PFSK-1 (cell line): ENCODE data around the gene VOPP1.

Experiments
- FOXP2 ChIP-seq: optimal IDR thresholded peaks from 2 replicates; pipeline ENCODE3; 2011; ENCODE audit warnings: borderline replicate concordance, control low read depth, inconsistent platforms; ENCODE audit not compliant: insufficient read depth; ENCODE audit errors: extremely low read length, extremely low read depth
- POLR2AphosphoS5 ChIP-seq: IDR thresholded peaks from 2 replicates; pipeline ENCODE4 v1.6.1; 2012; ENCODE audit warnings: low read depth, mild to moderate bottlenecking, control low read depth, low read length, moderate library complexity
- SIN3A ChIP-seq: IDR thresholded peaks from 2 replicates; pipeline ENCODE4 v1.6.1; 2012; ENCODE audit warnings: mild to moderate bottlenecking, low read length, moderate library complexity, borderline replicate concordance; ENCODE audit not compliant: insufficient read depth
- TAF1 ChIP-seq: IDR thresholded peaks from 2 replicates; pipeline ENCODE4 v1.6.1; 2012; ENCODE audit warnings: low read length, control low read depth, borderline replicate concordance; ENCODE audit not compliant: insufficient read depth
- TF ChIP-seq, protein P1 (sequence below), 2 experiments: IDR thresholded peaks; 2 replicates each; pipeline versions ENCODE4 v1.6.1 to v1.8.0; 2011 to 2012; ENCODE audit warnings: low read depth in 2 of 2, low read length in 2 of 2, control low read depth in 1 of 2, inconsistent platforms in 1 of 2, mild to moderate bottlenecking in 1 of 2, moderate library complexity in 1 of 2; ENCODE audit not compliant: insufficient read depth in 1 of 2

The VOPP1 gene

DNA sequence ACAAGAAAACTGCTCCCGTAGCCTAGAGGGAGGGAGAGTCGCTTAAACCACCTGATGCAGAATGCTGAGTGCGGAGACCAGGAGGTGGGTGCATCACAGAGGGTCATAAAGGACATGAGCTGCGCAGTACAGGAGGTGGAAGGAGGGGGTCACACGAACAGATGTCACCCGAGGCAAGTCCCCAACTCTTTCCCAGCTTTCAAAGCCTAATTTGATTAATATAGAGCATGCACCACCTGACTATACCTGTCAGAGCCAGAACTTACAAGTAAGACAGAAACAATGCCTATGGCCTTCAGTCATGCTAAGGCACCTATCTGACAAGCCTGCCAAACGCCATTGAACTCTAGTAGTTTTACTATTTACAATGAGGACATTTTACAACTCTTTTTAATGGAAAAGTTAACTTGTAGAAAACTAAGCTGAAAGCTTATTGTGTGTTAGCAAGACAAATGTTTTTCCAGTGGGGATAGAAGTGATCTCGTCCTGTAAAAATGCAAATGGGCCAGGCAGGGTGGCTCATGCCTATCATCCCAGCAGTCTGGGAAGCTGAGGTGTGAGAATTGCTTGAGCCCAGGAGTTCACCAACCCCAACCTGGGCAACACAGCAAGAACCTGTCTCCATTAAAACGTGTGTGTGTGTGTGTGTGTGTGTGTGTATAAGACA, 1.1 kb upstream of the VOPP1 start:
- TF ChIP-seq SIN3A (no peak), FOXP2 (no peak), POLR2AphosphoS5 (no peak), TAF1 (no peak)
- TF ChIP-seq, protein P1, sequence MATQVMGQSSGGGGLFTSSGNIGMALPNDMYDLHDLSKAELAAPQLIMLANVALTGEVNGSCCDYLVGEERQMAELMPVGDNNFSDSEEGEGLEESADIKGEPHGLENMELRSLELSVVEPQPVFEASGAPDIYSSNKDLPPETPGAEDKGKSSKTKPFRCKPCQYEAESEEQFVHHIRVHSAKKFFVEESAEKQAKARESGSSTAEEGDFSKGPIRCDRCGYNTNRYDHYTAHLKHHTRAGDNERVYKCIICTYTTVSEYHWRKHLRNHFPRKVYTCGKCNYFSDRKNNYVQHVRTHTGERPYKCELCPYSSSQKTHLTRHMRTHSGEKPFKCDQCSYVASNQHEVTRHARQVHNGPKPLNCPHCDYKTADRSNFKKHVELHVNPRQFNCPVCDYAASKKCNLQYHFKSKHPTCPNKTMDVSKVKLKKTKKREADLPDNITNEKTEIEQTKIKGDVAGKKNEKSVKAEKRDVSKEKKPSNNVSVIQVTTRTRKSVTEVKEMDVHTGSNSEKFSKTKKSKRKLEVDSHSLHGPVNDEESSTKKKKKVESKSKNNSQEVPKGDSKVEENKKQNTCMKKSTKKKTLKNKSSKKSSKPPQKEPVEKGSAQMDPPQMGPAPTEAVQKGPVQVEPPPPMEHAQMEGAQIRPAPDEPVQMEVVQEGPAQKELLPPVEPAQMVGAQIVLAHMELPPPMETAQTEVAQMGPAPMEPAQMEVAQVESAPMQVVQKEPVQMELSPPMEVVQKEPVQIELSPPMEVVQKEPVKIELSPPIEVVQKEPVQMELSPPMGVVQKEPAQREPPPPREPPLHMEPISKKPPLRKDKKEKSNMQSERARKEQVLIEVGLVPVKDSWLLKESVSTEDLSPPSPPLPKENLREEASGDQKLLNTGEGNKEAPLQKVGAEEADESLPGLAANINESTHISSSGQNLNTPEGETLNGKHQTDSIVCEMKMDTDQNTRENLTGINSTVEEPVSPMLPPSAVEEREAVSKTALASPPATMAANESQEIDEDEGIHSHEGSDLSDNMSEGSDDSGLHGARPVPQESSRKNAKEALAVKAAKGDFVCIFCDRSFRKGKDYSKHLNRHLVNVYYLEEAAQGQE (IDR thresholded peaks at IDR 0.05; ENCODE audit: insufficient read depth in 1 of 2, low read depth in 2 of 2, low read length in 2 of 2) = no peak

- TF ChIP-seq SIN3A (no peak), TAF1 (no peak), FOXP2 (no peak), POLR2AphosphoS5 (no peak)
- TF ChIP-seq, protein P1 (IDR thresholded peaks at IDR 0.05; ENCODE audit: insufficient read depth in 1 of 2, low read depth in 2 of 2, low read length in 2 of 2) = no peak
Measured at GRCh38 chr7:55571511-55572377, 558 bp downstream of the VOPP1 start.

GRCh38 chr7:55570939-55571338, 1.4 kb downstream of the VOPP1 start:
- TF ChIP-seq POLR2AphosphoS5 = no peak
- TF ChIP-seq, protein P1 (IDR thresholded peaks at IDR 0.05; ENCODE audit: insufficient read depth in 1 of 2, low read depth in 2 of 2, low read length in 2 of 2) = no peak

DNA sequence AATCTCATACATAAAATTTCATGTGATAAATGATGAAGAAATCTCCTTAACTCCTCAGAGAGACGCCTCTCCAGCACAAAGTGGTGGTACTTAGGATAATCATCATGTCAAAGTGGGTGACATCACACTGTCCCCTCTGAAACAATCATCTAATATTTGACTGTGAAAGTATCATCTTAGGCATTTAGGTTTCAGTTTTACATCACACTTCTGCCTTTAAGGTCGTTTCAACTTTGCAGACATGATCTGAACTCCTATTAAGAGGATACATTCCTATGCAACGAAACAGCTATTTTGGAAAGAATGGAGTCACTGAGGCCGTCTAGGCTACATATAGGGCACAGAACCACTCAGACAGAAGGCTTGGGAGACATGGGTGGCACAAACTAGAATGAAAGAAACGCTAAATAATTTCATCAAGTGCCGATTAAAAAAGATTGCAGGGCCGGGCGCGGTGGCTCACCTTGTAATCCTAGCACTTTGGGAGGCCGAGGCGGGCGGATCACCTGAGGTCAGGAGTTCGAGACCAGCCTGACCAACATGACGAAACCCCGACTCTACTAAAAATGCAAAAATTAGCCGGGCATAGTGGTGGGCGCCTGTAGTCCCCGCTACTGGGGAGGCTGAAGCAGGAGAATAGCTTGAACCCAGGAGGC, 2.0 kb downstream of the VOPP1 start:
- no peak for TF ChIP-seq TAF1
- no peak for TF ChIP-seq FOXP2
- TF ChIP-seq, protein P1 (IDR thresholded peaks at IDR 0.05; ENCODE audit: insufficient read depth in 1 of 2, low read depth in 2 of 2, low read length in 2 of 2) = no peak
- no peak for TF ChIP-seq SIN3A
- no peak for TF ChIP-seq POLR2AphosphoS5
